Measurements from ENCODE around the gene LRPAP1.
"Not testable (repeated sequence)": the region's sequence is repeated elsewhere in the genome, so short reads cannot be mapped to it uniquely, and the experiment has no call there.

- TF ChIP-seq CTCF, POLR2A (IDR thresholded peaks at IDR 0.05): not testable (repeated sequence)
Measured at GRCh38 chr4:3549694-3550001, 17.4 kb upstream of the LRPAP1 start.

All from esophagus squamous epithelium (tissue), 4 donors.